ENCODE results near the gene PTPRM.

DNA sequence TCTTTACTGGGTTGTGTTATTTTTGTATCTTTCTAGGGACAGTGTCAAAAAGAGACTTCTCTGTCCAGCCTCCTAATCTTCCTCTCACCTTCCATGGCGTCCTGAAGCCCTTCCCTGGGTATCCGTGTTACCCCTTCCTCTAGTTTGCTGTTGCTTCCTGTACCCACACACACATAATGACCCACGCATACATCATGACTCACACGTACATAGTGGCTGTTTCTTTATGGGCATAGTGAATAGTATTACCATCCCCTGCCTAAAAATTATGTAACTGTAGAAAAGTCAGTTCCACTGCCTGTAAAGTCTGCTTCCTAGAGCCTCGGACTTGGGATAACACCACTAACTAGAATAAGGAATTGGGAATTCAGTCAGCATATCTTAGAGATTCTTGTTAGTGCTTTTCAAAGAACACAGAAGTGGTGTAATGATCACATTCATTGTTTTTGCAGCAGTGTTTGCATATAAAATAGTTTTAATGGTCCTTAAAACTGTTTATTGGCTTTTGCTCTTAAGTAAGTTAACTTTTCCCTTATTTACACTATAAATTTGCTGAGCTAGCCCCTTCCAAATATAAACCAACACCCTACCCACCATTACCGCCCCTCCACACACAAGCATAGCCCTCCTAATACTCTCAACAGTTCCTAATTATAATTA is 733.8 kb downstream of the PTPRM start:
- TF ChIP-seq POLR2A (IDR thresholded peaks at IDR 0.05; ENCODE audit: low read depth, low read length) (no peak), POLR2AphosphoS5 (IDR thresholded peaks at IDR 0.05; ENCODE audit: low read depth, low read length) (no peak), SPI1 (IDR thresholded peaks at IDR 0.05; ENCODE audit: low read depth, low read length) (no peak), TAF1 (IDR thresholded peaks at IDR 0.05; ENCODE audit: low read depth, low read length) (no peak), PAX5 (IDR thresholded peaks at IDR 0.05; ENCODE audit: insufficient read depth, low read length, severe bottlenecking) (no peak)

Data from GM12891 (cell line).